Tibial nerve (tissue), 4 donors: ENCODE results near the gene THBS1.

Experiments used
- CTCF ChIP-seq, 5 experiments: fragments of 200-600 bp in 3 of 5; fragments of 450-650 bp in 2 of 5; sonication (generic) in 3 of 5; IDR thresholded peaks; one replicate each; pipeline ENCODE4 v1.5.1; 2016 to 2019; ENCODE audit warnings: antibody characterized with exemption in 5 of 5, mild to moderate bottlenecking in 3 of 5, moderate library complexity in 2 of 5
- EP300 ChIP-seq, 2 donors: sonication (generic); formaldehyde crosslinking; IDR thresholded peaks; one replicate each; pipeline ENCODE4 v1.6.1; 2017; ENCODE audit warnings: antibody characterized with exemption in 2 of 2, mild to moderate bottlenecking in 1 of 2
- POLR2A ChIP-seq, 2 donors: fragments of 450-650 bp; IDR thresholded peaks; one replicate each; pipeline ENCODE4 v1.6.1; 2017; ENCODE audit warnings: antibody characterized with exemption in 2 of 2, mild to moderate bottlenecking in 2 of 2, moderate library complexity in 2 of 2

- TF ChIP-seq CTCF (IDR thresholded peaks at IDR 0.05) (no peak), POLR2A (IDR thresholded peaks at IDR 0.05) (no peak), EP300 (IDR thresholded peaks at IDR 0.05) (peak in 1 of 2 donors; percentile 54)
Measured at GRCh38 chr15:39597751-39598185, 16.9 kb downstream of the THBS1 start.
